ENCODE results near the gene NRXN3. TPM values are rescaled to one million over a fixed set of nuclear protein-coding genes. Genes with fewer than 3 reads are reported as not detected.

NRXN3 gene
- polyA plus RNA-seq, 1 donor (not counting 4 experiments of a cell fraction or from before 2014, with no cell fraction given): 0.89 TPM

- no peak overlapping the region for H2AFZ ChIP-seq (ENCODE audit: control insufficient read depth, low read length)
- no peaks in the 10 kb centered on the region for H4K20me1 ChIP-seq (ENCODE audit: control insufficient read depth, extremely low read depth, insufficient read depth, low read length)
- H3K27me3 ChIP-seq (ENCODE audit: control insufficient read depth, extremely low read depth, insufficient read depth, low read length): no peaks in the 10 kb centered on the region
- TF ChIP-seq EZH2 (IDR thresholded peaks at IDR 0.05; ENCODE audit: low read length) (no peak), CTCF (optimal IDR thresholded peaks at IDR 0.05 in 1 of 3, IDR thresholded peaks at IDR 0.05 in 1 of 3, conservative IDR thresholded peaks at IDR 0.05 in 1 of 3; ENCODE audit: extremely low read depth in 1 of 3, insufficient read depth in 2 of 3, low read length in 3 of 3) (no peak)
- H3K4me1 ChIP-seq (ENCODE audit: control insufficient read depth, extremely low read depth, insufficient read depth, low read length): no peaks in the 10 kb centered on the region
- no peak overlapping the region for H3K9ac ChIP-seq (ENCODE audit: control insufficient read depth, extremely low read depth, insufficient read depth, low read length)
- no peak overlapping the region for H3K4me2 ChIP-seq (ENCODE audit: control insufficient read depth, extremely low read depth, insufficient read depth, low read depth, low read length)
- no peak overlapping the region for H3K27ac ChIP-seq (ENCODE audit: control insufficient read depth, insufficient read depth, low read length)
- H3K79me2 ChIP-seq (ENCODE audit: control insufficient read depth, insufficient read depth, low read length): no peaks in the 10 kb centered on the region
- no peaks in the 10 kb centered on the region for H3K9me1 ChIP-seq (ENCODE audit: control insufficient read depth, extremely low read depth, insufficient read depth, low read length)
- H3K36me3 ChIP-seq (ENCODE audit: control insufficient read depth in 2 of 2, extremely low read depth in 1 of 2, insufficient read depth in 2 of 2, low read length in 2 of 2): no peaks in the 10 kb centered on the region
- no peak overlapping the region for H3K4me3 ChIP-seq (ENCODE audit: control insufficient read depth in 2 of 3, extremely low read depth in 1 of 3, insufficient read depth in 2 of 3, low read depth in 1 of 3, low read length in 3 of 3)
- FAIRE-seq (no peak), DNase-seq (ENCODE audit: low read depth, low spot score) (no peak)
- H3K9me3 ChIP-seq (ENCODE audit: control insufficient read depth, low read depth, low read length): no peaks in the 10 kb centered on the region
- dilution Hi-C loops (cut with MboI; ENCODE audit: extremely low pct_ligation_motif_present, low sequenced_read_pairs): no loop called here
Measured at GRCh38 chr14:79117561-79117960, 947.4 kb downstream of the NRXN3 start.

- no peaks in the 10 kb centered on the region for H3K79me2 ChIP-seq (ENCODE audit: control insufficient read depth, insufficient read depth, low read length)
- dilution Hi-C loops (cut with MboI; ENCODE audit: extremely low pct_ligation_motif_present, low sequenced_read_pairs): no loop called here
- H3K4me2 ChIP-seq (ENCODE audit: control insufficient read depth, extremely low read depth, insufficient read depth, low read depth, low read length): no peak overlapping the region
- no peak overlapping the region for H3K9ac ChIP-seq (ENCODE audit: control insufficient read depth, extremely low read depth, insufficient read depth, low read length)
- H3K9me1 ChIP-seq (ENCODE audit: control insufficient read depth, extremely low read depth, insufficient read depth, low read length): no peaks in the 10 kb centered on the region
- TF ChIP-seq CTCF (optimal IDR thresholded peaks at IDR 0.05 in 1 of 3, IDR thresholded peaks at IDR 0.05 in 1 of 3, conservative IDR thresholded peaks at IDR 0.05 in 1 of 3; ENCODE audit: extremely low read depth in 1 of 3, insufficient read depth in 2 of 3, low read length in 3 of 3) (no peak), EZH2 (IDR thresholded peaks at IDR 0.05; ENCODE audit: low read length) (no peak)
- no peaks in the 10 kb centered on the region for H4K20me1 ChIP-seq (ENCODE audit: control insufficient read depth, extremely low read depth, insufficient read depth, low read length)
- no peaks in the 10 kb centered on the region for H3K36me3 ChIP-seq (ENCODE audit: control insufficient read depth in 2 of 2, extremely low read depth in 1 of 2, insufficient read depth in 2 of 2, low read length in 2 of 2)
- no peak overlapping the region for H2AFZ ChIP-seq (ENCODE audit: control insufficient read depth, low read length)
- no peaks in the 10 kb centered on the region for H3K27me3 ChIP-seq (ENCODE audit: control insufficient read depth, extremely low read depth, insufficient read depth, low read length)
- H3K4me1 ChIP-seq (ENCODE audit: control insufficient read depth, extremely low read depth, insufficient read depth, low read length): no peaks in the 10 kb centered on the region
- H3K4me3 ChIP-seq (ENCODE audit: control insufficient read depth in 2 of 3, extremely low read depth in 1 of 3, insufficient read depth in 2 of 3, low read depth in 1 of 3, low read length in 3 of 3): no peak overlapping the region
- FAIRE-seq (no peak), DNase-seq (ENCODE audit: low read depth, low spot score) (no peak)
- H3K9me3 ChIP-seq (ENCODE audit: control insufficient read depth, low read depth, low read length): no peaks in the 10 kb centered on the region
- H3K27ac ChIP-seq (ENCODE audit: control insufficient read depth, insufficient read depth, low read length): no peak overlapping the region
Measured at GRCh38 chr14:79118291-79118690, 948.1 kb downstream of the NRXN3 start.
